Suppressor macrophage (primary cell): ENCODE data around the gene CAMKV.

Experiments
- DNase-seq, 4 experiments: peaks; one replicate each; pipeline ENCODE4 v3.0.0-alpha.2; 2020 to 2022

The CAMKV gene

DNA sequence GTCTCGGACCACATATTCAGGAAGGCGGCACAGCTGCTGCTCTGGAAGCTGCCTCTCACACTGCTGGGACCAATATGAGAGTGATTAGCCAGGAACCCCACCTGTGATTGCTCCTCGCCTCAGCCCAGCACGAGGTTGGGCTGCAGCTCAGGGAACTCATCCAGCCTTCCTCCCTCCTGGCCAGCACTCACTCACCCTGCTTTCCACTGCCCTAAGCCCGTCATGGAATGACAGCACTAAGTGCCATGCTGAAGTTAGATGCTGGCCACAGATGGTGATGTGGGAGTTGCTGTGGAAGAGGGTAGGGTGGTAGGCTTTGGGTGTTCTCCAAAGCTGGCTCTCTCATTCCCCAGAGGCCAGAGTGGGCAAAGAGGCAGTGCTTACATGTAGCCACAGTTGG lies 26.6 kb upstream of the CAMKV start:
- no peak for DNase-seq

DNA sequence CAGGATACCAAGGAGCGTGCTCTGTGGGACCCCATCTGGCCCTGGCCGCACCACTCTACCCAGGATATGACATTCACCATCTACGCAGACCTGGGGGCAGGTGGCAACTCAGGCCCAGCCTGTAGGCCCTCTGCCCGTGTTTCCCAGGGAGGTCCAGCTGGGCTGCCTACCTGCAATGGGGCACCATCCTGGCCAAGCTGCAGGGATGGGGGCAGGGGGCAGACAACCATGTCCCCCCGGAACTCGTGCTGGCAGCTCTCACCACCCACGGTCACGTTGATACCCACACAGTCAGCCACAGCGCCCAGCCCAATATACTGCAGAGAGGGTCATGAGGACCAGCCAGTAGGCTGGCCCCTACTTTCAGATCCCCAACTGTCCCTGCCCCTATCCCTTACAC lies 26.1 kb upstream of the CAMKV start:
- DNase-seq = no peak

DNA sequence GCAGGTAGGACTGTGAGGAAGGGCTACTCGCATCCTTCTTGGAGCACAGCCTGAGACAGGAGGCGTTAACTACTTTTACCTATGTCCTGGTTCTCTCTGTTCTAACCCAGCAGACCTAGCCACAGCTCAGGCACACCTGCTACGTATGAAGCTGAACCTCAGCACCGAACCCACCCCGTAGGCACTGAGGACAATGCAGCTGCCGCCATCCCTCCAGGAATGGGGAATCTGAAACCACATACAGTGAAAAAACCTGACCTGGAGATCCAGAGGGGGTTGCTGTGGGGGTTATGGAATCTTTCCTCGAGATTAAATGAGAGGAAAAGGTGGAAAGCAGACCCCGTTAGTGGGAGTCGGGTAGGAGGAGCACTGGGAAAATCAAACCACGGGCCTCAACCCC lies 19.6 kb upstream of the CAMKV start:
- no peak for DNase-seq

DNA sequence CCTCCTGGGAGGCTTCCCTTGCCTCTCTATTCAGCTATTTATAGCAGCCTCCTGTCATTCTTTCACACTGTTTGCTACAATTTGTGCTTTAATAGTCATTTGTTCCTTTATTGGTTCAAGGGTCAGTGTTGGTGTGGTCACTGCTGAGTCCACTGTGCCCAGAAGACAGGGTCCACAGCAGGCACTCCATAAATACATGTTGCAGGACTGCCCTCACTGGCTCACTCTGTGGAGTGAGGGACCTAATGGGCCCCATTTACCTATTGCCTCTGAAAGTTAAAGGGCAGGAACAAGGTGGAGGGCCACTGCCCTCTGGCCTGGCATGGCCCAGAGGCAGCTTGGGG lies 17.2 kb upstream of the CAMKV start:
- DNase-seq = no peak

DNA sequence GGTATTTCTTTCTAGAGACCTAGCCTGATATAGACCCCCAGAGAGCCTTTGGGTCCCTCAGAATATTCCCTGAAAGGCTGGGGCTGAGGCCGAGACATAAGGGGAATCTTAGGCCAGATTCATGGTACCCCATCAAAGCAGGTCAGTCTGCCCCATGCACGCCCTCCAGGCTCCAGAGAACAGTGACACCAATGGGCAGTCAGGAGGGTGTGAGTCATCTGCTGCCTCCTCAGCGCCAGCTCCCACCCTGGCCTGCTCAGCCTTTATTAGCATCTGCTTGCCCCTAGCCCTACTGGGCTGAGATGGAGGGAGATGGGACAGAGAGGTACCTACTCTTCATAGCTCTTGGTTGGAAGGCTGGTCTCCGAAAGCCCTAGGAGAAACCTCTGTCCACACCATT lies 14.3 kb upstream of the CAMKV start:
- DNase-seq = peak in 3 of 4 experiments; percentile 17 to 34 (median 27)

DNA sequence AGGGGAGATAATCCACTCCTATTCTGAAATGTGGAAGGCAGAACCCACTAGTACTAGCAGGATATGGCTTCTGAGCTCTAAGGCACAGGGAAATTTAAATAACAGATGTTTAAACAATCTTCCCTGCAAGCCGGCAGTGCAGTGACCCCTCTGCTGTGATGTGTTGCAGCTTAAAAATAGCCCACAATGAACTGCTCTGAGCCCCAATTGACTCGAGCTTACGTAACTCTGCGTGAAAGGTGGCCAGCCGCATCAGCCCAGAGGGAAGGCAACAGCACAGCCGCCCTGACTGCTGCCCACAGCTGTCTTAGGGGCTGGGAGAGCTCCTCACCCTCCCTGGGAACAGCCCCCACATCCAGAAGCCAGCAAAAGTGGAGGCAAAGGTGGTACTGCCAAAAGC lies 12.5 kb upstream of the CAMKV start:
- DNase-seq = no peak

DNA sequence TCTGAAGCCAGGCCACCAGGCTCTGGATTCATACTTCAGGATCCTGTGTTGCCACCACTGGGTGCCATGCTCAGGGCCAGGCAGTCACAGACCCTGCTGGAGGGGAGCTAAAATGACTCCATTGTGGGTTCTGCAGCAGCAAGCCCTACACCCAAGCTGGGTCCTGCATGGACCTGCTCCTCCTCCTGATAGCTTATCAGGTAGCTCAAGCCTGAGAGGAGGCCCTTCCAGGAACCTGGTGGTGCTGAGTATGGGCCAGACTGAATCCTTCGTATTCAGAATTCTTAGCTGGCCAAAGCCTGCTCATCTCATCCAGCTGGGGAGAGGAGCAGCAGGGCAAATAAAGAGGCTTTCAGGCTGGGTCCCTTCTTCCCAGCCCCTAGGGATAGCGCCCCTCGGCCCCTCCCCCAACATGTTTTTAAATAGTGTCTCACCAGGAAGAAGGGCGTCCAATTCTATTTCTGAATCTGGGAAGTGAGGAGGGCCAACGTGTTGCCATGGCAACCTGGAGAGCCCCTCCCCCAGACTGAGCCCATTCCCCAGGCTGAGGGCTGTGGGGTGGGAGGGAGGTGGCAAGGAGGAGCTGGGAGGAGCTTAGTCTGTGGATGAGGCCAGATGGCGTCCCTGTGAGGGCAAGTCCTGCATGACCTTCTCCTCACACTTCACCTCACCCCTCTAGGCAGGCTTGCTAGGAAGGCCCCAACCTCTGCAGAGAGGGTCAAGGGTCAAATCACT lies 11.0 kb upstream of the CAMKV start:
- DNase-seq = no peak

DNA sequence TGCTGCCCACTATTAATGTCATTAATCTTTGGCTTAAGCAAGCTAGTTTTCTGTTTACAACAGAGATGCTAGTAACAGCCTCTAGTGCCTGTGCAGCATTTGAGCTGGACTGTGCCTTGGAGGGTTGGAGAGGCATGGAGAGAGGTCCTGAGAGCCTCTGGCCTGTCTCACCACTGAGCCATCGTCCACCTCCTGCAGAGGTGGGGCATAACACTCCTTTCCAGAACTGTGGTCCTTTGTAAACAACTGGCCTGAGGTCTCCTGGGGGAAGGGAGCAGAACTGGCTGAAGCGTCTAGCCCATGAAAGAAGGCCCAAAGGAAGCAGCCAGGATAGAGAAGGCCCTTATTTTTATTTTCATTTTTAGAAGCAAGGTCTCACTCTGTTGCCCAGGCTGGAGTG lies 10.0 kb upstream of the CAMKV start:
- DNase-seq = no peak

DNA sequence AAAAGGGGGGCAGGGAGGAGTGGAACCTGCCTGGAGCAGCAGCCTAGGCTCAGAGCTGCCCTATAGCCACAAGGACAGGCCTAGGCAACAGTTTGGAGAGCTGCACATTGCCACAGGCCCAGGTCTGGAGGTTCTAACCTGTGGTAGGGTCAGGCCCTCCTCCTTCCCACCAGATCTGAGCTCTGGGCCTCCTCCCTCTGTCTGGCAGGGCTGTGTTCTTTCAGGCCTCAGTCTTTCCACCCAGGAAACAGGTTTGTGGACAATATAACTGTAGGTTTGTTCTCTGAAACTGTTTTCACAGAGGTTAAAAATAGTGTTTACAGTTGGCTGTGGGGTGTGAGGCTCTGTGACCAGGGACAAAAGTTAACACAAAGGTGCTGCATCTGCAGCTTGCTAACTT lies 9.0 kb upstream of the CAMKV start:
- DNase-seq = no peak

DNA sequence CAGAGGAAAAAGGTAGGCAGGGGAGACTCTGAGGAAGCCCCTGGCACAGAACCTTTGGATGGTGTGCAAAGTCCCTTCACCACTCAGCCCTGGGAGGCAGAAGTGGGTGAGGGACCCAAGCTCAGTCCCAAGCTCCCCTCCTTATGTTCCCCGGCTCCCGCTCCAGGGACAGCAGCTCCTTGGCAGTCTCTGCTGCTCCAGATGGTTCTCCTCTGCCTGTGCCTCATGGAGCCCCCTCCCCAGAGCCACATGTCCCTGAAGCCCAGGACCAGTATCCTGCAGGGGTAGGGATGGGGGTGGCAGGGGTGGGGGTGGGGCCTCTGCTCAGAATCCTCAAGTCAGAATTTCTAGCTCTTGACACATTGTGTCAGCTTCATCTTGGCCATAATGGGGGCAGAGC lies 8.0 kb upstream of the CAMKV start:
- no peak for DNase-seq

DNA sequence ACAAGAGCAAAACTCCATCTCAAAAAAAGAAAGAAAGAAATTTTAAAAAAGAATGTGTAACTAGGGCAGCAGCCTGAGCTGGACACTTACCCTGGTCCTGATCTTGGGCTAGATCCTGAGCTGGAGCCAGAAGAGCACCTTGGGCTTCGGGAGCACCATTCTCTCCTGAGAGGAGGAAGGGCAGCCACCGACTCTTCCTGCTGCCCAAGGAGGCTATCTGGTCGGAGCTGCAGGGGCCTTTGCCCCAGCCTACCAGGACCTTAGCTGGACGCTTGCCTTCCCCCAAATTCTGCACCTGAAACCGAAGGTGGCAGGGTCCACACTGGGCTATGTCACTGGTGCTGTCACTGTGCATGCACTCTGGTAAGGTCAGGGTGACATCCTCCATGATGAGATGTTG lies 6.9 kb upstream of the CAMKV start:
- DNase-seq = no peak

DNA sequence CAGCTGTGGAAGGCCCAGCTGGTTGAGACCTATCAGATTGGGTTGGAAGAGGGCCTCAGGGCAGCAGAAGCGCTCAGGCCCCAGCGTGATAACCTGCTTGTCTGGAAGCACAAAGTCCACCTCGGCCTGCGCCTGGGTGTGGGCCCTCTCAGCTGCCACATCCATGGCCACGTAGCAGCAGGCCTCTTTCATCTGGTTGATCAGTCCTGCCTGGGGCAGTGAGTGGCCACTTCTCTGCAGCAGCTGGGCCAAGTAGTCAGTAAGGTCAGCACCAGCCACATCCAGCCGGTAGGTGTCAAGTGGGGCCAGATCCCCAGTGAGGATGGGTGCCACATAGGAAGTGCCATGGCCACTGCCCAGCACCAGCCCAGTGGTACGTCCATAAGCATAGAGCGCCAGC lies 3.9 kb upstream of the CAMKV start:
- DNase-seq = no peak

DNA sequence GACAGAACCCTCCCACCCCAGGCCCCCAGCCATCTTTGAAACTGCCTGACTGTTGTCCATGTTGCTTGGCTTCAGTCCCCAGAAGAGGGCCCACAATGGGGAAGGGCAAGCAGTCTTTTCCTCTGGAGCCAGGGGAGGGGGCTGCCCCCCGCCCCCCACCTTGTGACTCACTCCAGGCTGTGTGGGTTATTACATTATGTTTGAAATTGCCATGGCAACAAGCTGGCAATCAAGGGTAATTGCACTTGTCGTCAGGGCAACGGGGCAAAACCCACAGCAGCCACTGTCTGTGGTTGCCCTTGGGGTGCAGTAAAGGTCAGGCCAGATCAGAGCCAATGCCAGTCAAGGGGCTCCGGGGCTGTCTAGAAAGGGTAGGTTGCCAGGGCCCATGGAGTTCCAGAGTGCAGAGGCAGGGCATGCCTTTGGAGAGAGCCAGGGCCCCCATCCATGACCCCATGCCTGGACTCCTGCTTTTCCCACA lies 3.1 kb upstream of the CAMKV start:
- DNase-seq = peak in 1 of 4 experiments; percentile 16

DNA sequence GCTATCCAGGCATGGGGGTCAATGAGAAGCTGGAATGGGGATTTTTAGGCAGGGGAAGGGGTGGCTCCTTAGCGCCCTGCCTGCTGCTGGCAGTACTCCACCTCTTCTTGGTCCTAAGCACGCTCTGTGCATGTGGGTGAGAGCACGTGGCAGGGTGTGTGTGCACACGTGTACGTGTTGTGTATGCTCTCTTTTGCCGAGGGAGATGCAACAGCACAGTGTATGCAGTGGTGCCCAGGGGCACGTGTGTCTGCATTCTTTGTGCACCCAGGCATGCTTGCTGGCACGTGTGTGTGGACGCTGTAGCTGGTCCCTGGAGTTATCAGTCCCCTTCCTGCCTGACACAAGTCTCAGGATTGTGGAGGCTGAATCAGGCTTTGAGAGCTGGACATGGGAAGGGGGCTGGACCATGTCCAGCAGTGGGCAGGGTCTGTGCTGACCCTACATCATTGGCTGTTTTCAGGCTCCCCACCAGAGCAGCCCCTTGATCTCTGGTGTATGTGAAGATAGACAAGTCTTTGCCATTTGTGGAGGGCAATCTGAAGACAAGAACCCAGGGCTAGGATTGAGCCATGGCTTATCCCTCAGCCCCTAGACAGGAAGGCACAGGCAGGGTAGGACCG lies 1.9 kb upstream of the CAMKV start:
- no peak for DNase-seq

DNA sequence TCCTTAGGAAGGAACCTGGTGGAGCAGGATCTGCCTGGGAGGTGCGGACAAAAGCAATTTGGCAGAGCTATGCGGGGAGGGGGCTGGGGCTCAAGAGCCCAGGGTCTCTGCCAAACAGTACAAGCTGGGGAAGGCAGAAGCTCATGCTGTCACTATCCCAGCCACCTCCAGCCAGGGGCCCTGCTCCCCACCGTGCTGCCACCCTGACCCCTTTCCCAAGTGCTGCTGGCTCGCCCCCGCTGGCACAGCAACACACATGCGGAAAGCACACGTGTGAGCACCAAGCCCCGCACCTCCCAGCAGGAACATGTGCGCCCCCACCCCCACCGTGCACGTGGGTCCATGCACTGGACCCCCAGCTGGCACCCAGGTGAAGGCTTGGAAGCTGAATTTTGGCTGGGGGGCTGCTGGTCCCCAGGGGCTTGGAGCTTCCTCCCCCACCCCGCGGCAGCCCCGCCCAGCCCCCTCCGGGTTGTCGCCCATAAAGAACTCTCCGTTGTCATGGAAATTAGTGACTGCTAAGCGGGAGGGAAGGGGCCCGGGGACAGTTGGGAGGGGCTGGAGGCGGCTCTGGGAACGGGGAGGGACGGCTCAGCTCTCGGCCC lies 742 bp downstream of the CAMKV start:
- no peak for DNase-seq

DNA sequence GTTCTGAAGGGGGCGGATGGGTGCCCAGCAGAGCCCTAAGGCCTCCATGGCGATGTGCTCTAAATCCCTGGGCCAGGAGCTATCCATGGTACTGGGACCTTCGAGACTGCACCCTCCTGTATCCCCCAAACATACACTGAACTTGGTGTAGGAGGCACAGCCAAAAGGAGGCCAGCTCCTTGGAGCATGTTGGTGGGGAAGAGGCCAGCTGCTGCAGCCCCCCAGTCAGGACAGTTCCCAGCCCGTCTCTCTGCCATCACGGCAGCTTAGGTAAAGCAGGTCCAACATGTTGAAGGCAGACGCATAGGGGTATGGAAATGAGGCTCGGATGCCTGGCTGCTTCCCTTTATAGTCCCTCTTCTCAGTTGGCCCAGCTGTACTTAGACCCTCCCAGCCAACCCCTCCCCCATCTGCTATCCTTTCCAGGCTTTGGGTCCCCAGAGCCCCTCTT lies 1.8 kb downstream of the CAMKV start:
- DNase-seq = peak in 3 of 4 experiments; percentile 22 to 50 (median 49)

DNA sequence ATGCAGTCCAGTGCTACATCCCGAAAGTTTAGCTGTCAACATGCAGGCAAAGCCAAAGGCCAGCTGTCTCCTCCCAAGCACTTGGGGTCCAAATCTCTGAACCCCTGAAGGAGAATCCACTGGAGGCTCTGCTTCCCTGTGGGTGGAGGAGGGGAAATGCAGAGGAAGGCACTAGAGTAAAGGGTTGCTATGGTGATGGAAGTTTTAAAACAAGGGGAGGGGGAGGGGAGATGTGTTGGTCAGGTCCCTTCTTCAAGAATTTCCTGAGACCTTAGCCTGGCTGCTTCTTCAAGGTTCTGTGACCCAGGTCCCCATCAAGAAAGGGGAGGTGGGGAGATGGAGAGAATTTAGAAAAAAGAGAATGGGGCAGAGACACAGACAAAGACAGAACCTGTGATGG lies 2.3 kb downstream of the CAMKV start:
- no peak for DNase-seq

DNA sequence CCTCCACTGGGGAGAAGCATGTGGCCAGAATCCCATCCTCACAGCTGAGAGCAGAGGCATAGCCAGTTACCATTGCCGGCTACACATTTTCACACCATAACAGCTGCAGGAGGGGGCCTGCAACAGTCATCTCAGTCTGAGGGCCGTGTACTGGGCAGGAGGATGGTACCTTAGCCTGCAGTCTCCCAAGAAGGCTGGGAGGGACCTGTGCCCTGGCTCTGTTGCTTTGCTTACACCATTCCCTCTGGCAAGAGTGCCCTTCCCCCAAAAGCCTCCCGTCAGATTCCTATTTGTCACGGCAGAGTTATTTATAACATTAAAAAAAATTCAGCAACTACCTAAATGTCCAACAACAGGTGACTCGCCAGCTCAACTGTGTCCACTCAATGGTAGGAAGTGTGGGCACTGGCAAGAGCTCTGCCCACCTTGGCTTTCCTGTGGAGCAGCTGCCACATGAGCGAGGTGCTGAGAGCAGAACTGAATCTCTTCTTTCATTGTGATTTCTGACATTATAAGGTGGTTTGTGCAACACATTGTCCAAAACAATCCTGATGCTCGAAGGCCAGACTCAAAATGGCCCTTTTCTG lies 4.4 kb downstream of the CAMKV start:
- DNase-seq = no peak

DNA sequence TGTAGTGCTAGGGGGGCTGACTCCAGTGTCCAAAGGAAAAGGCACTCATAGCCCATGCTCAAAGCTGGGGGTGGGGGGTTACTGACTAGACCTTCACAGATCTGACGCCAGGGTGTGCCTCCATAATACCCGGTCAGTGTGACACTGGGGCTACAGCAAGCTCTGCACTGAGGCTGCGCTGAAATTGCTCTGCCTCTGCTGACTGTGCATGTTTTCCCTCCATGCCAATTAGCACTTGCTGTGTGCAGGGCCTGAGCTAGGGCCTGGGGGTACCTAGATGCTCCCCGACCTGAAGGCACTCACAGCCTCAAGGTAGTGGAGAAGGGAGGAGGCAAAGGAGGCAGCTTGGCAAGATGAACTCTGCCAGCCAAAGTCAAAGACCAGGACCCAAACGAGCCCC lies 5.2 kb downstream of the CAMKV start:
- DNase-seq = no peak

DNA sequence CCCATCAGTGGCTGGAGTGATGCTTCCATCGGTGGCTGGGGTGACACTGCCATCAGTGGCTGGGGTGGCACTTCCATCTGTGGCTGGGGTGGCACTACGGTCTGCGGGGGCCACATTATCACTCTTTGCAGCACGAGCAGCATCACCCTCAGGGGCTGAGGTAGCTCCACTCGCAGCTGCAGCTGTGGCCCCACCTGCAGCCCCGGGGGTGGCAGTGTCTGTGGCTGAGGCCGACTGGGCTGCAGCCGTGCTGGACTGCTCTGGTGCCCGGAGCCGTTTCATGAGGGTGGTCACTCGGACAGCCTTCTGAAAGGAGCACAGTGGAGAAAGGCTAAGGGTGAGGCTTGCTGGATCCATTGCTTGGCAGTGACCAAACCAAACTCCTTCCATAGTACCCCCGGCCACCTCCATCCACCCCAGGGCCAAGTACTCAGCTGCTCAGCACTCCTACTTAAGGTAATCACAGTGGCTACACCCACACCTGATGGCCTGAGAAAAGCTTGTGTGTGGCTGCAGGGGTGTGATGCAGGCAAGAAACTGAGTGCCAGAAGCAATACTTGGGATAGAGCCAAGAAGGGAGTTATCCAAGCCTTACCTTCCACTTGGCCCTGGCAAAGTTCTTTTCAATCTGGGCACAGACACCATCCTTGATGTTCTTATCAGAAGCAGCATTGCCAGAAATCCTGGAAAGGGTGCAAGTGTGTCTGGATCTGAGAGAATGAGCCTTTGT lies 10.0 kb downstream of the CAMKV start:
- DNase-seq = no peak

DNA sequence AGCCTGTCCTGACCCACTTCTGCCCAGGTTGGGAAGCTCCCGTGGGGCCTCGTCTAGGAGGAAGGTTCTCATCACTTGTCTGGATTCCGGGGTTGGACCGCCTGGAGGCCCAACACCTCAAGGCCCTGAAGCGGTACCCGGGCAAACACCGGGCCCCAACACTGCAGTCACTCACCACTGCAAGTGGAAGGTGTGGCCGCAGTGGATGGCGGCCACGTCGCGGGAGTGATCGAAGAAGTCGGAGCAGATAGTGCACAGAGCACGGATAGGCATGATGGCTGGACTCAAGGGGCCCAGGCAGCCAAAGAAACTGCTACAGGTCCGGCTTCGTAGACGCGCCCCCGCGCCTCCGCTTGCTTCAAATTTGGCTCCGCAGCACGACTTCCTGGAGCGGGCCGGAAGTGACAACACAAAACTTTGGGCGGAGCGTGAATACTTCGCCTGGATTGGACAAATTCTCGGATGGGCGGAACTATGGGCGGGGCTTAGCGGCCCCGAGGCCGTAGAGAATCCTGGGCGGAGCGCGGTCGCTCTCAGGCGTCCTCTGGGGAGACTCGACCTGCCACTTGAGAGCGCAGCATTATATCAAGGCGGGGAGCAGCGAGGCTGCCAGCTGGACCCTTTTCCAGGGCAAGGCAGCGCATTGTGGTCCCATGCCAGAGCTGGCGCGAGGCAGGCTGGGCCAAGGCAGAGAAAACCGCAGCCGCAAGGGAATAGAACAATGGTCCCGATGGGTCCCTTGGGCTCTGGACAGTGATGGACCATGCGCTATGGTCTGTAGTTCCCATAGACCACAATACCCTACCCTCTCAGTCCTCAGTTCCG lies 13.3 kb downstream of the CAMKV start, which contains the start of gene TRAIP:
Gene TRAIP, minus strand, starts transcription at position 384 of the 825 bp plus-strand sequence. Its CDS starts 111 bp downstream, at position 273.
- peak; percentile 97 to 98 (median 98) for DNase-seq

DNA sequence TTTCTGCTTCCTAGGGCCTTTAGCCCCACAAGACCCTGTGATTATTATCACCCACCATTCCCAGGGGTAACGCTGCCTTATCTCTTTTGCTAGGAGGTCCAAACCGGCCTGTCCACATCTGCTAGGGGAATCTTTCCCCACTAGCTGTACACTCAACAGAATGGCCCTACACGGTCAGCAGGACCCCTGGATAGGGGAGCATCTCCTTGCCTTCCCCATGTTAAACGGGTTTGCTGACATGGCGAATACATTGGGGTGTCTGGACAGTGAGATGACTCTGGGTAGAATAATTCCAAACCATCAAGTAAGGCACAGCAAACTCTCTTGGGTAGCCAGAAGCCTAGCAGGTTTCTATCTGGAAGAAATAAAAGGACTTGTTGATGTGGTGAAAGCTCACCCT lies 14.0 kb downstream of the CAMKV start:
- no peak for DNase-seq
